HG02885 (cell line): ENCODE results near the gene FAM20A.

Experiments used
- ATAC-seq: cut with Tn5 transposase; IDR thresholded peaks from one replicate; pipeline ENCODE4 v1.9.1; 2021; ENCODE audit warnings: mild to moderate bottlenecking; ENCODE audit not compliant: unreplicated experiment, poor library complexity

The FAM20A gene

DNA sequence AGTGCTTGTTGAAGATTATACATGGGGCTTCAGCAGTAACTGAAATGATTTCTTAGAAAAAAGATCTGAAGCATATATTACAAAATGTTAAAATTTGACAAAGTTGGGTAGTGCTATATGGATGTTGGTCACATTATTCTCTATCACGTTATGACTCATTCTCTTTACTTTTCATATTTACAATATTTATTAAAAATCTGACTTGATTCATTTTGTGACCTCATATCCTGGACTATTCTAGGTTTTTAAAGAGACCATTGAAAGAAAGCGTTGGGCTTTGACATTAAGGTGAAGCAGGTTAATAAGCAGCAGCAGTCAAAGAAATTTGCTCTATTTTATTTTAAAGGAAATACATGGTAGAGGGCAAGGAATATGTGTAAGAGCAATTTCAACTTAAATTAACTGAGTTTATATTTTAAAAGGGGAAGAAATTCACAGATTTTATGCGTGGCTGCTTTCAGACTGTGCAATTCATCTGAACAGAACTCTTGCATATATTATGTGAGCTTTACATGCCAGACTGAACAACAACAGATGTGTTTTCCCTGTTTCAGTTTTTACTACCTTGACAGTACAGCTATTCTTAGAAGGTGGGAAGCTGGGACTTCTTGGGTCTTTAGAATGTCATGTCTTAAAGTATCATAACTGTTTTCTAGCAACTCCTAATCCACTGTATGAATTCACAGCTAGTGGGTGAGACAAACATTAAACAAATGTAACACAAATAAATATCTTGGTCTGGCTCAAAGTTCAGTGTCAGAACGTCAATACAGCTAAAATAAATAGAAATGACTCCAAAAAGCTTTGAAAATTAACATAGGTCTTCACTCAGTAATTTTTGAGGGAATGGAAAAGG, 10.4 kb upstream of the FAM20A start:
- no peak for ATAC-seq

DNA sequence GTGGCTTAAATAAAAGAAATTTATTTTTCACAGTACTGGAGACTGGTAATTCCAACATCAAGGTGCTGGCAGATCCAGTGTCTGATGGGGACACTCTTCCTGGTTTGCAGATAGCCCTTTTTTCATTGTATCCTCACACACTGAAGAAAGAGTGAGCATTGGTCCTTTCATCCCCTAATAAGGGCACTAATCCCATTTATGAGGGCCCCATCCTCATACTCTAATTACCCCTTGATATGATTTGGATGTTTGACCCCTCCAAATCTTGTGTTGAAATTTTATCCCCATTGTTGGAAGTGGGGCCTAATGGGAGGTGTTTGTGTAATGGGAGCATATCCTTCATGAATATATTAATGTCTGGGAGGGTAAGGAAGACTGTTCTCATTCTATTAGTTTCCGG, 9.4 kb upstream of the FAM20A start:
- ATAC-seq = no peak

- no peak for ATAC-seq
Observed at GRCh38 chr17:68608515-68609130, 7.5 kb upstream of the FAM20A start.

DNA sequence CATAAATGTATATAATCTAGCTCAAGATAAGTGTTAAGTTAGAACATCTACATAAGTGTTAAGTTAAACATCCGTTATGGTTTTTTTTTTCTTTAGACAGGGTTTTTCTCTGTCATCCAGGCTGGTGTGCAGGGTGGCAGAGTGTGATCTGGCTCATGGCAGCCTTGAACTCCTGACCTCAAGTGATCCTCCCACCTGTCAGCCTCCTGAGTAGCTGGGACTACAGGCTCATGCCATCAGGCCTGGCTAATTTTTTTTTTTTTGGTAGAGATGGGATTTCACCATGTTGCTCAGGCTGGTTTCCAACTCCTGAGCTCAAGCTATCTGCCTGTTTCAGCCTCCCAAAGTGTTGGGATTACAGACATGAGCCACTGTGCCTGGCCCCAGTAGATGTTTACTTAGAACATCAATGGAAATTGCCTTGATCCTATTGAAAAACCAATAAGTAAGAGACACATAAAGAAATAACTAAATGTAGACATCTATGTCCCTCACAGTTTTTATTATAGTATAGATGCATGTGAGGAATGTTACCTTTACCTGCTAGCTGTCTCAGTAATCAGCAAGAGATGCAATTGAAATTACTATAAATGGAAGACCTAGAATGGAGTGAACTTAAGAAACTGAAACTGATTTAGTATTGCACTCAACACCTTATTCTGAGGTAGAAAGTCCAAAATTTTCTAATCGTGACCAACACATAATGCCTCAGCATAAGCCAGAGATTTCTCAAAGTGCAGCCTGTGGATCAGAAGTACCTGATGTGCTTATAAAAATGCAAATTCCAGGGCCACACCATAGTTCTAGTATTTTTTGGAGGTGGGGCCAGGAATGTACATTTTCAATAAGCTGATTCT, 5.5 kb upstream of the FAM20A start:
- ATAC-seq = no peak

DNA sequence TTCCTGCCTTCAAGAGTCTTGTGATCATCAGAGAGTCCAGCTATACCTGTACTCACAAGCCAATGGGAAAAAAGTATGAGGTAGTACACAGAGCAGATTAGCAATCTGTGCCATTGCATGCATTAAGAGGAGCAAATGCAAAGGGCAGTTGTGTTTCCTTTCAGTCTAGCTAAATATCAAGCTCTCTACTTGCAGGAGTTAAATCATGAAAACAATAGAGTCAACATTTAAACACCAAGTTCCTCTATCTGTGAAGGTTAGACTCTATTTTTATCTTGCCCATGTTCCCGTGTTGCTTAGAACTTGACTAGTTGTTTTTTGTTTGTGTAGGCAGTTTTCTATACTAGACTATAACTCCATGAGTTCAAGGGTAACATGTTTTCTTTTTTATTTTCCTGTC, 4.7 kb upstream of the FAM20A start:
- ATAC-seq = no peak

DNA sequence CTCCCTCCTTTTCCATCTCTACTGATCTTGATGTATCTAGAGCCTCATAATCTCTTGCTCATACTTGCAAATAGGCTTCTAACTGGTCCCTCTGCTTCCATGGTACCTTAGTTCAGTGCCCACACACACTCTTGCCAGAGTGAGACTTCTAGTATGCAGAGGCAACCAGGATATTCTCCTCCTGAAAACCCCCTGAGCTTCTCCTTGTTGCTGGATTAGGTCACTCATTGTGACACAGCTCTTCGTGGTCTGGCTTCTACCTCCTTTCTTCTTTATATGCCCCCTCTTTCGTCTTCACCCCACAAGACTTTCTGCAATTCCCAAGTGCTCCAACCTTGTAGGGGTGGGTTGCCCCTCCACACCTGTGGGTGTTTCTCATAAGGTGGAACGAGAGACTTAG, 2.5 kb upstream of the FAM20A start:
- ATAC-seq = no peak

GRCh38 chr17:68603027-68603426, 1.9 kb upstream of the FAM20A start:
- no peak for ATAC-seq

GRCh38 chr17:68602289-68602688, 1.1 kb upstream of the FAM20A start:
- no peak for ATAC-seq

DNA sequence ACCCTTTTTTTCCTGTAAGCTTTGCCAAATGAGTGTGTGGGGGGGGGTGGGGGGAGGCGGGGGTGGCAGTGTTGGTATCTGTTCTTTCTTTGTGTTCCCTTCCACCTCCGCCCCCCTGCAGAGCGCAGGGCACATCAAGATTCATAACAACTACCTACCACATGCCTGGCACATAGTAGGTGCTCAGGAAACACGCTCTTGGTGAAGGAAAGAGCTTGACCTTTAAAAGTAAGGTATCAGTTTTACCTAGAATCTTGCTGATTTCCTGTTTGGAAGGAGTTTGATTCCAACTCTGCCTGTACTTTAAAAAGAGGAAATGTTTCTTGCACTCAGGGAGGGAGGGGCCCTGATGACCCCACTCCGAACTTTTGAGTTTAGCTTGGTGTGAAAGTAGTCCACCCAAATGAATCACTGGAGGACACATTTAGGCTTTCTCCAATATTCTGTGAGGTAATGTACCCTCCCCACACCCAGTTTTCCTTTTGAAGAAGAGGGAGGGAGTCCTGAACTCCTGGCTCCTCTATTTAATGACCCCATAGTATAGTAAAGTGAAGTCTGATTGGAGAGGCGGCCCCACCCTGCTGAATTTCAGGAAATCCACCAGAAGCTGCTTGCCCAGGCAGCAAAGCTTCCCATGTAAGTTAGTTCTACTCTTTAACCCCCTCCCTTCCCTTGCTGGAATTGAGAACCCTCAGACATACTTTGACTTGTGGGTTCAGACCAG, 560 bp upstream of the FAM20A start:
- ATAC-seq = no peak

GRCh38 chr17:68600067-68600930, 868 bp downstream of the FAM20A start:
- no peak for ATAC-seq

DNA sequence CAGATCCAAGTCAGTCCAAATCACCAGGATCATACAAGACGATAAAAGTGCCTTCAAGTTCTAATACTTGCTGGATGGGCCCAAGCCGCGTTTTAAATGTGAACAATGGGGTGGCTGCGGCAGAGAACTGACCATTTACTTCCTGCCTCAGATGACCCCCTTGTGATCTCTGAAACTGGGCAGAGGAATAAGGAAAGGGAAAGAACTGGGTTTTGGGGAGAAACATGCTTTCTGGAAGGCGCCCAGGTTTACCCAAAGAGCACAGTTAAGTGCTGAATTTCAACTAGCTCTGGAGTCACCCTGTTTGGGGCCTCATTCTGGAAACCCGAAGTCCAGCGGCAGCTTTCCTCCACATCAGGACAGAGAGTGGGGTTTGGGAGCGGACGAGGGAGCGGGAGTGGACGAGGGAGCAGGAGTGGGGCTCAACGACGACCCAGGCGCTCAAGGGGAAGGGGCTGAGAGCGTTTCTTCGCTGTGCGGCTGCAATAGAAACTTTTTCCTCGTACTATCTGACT, 1.6 kb downstream of the FAM20A start:
- ATAC-seq = no peak

GRCh38 chr17:68599091-68599490, 2.1 kb downstream of the FAM20A start:
- no peak for ATAC-seq

- ATAC-seq = no peak
Observed at GRCh38 chr17:68598545-68598961, 2.6 kb downstream of the FAM20A start.

DNA sequence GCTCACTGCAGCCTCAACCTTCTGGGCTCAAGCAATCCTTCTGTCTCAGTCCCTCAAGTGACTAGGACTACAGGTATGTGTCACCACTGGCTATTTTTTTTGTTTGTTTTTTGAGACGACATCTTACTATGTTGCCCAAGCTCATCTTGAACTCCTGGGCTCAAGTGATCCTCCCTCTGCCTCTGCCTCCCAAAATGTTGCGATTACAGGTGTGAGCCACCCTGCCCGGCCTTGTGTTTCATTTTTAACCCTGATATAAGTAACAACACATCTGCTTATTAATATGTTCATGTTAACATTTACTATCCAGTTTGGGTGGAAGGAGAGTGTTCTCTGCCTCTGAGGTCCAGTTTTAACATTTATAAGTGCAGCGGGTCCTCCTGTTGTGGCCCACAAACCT, 3.1 kb downstream of the FAM20A start:
- ATAC-seq = no peak

- no peak for ATAC-seq
Observed at GRCh38 chr17:68596411-68596945, 4.7 kb downstream of the FAM20A start.

GRCh38 chr17:68595986-68596385, 5.2 kb downstream of the FAM20A start:
- ATAC-seq = no peak

DNA sequence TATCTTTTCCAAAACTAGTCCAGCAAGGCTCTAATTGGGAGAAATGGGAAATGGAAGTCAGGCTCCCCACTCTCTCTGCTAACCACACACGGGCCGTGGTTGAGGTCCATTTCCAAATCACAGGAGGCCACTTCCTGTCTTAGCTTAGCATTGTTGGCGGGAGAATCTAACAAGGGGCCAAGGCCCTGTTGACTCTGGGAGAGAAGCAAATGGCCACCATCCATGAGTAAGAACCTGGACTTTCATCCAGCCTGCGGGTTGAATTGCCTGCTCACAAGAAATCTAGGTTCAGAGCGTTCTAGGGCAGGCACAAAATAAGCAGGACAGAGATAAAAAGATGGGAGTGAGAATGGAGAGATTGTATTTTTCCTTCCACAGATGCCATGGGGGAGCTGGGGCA, 5.7 kb downstream of the FAM20A start:
- ATAC-seq = no peak

DNA sequence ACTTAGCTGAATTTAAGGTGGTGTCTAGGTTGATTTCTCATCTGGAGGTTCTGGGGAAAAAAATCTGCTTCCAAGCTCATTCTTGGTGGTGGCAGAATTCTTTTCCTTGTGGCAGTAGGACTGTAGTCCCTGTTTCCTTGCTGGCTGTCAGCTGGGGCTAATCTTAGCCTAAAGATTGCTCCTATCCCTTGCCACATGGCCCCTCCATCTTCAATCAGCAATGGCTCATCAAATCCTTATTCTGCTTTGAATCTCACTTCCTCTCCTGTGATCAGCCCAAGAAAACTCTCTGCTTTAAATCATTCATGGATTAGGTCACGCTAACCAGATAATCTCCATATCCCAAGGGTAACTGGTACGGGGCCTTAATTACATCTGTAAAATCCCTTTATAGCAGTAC, 6.6 kb downstream of the FAM20A start:
- no peak for ATAC-seq
